Measurements from ENCODE around the gene VPS37C. TPM values are rescaled to one million over a fixed set of nuclear protein-coding genes. Genes with fewer than 3 reads are reported as not detected.

VPS37C gene
- total and polyA plus RNA-seq, 9 donors, result 7.8 to 25.8 (median 19.7) TPM

DNA sequence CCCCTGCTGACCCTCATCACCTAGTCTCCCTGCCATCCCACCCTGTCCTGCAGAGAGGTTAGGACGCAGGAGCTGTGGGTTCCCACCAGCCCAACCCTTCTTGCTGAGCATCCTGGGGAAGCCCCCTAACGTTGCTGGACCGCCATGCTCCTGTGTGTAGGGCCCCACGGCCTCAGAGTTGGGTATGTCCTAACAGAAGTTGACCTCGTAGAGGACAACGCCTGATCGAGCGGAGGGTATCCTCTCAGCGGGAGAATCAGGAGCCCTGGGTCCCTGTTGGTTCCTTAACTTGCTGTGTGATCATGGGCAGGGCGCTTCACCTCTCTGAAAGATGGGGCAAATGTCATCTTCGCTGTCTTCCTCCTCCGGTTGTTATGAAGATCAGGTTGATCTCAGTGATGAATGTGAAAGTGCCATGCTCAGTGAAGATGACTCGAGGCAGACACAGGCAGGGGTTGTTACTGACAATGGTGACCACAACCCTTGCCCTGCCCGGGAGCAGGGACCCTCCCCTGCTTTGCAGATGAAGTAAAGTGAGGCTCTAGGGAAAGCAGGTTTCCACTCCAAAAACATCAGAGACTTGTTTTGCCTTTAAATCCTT, 78.2 kb downstream of the VPS37C start:
- intact Hi-C loops (cut with DNase I), result no loop called here
- Histone ChIP-seq H3K9me3 (no peaks in the 10 kb centered on the region), H3K4me1 (ENCODE audit: insufficient read depth) (no peaks in the 10 kb centered on the region)

DNA sequence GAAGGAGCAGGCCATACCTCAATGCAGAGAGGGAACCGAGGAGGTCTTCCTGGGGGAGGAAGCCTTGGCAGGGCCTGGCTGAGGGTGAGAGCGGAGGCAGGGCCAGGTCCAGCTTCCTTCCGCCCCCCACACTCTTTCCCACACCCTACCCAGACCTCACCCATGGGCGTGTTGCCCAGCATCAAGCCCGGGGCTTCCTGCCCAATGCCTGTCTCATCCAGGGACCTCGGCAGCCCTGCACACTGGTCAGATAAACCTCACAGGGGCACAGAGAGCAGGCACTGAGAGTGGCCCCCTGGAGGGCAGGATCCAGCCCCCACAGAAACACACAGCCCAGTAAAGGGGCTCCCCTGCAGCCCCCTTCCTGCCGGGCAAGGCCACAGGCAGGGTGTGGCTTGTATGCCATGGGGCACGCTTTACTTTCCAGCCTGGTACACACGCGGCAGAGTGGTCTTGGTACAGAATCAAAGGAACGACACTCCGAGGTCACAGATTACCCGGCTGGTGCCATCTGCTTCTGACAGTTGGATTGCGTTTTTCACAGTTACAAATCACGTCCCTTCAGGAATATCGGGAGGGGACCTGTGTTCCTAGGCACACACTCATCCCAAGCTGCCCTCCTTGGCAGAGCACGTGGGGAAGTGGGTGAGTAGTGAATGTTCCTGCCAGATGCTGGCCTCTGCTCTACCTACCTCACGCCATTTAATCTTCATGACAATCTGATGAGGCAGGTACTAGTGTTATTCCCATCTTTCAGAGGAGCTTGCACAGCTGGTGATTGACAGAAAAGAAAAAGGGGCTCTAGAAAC, 79.0 kb downstream of the VPS37C start:
- Histone ChIP-seq H3K4me3 (no peak overlapping the region), H3K36me3 (no peaks in the 10 kb centered on the region), H3K4me1 (ENCODE audit: insufficient read depth) (no peaks in the 10 kb centered on the region), H3K27ac (no peak overlapping the region), H3K9me3 (no peaks in the 10 kb centered on the region), H3K27me3 (no peaks in the 10 kb centered on the region)
- intact Hi-C loops (cut with DNase I), result no loop called here
- WGBS, 3 donors, result 60 to 77% (median 64%) methylated on average over 18 of the region's 18 CpGs
- TF ChIP-seq CTCF (IDR thresholded peaks at IDR 0.05) (no peak), EP300 (IDR thresholded peaks at IDR 0.05) (no peak), POLR2A (IDR thresholded peaks at IDR 0.05) (no peak)
- no peak for DNase-seq

More for the DNA sequence above, 78.2 kb downstream of the VPS37C start:
- Histone ChIP-seq H3K36me3 (no peaks in the 10 kb centered on the region), H3K27ac (no peak overlapping the region), H3K27me3 (no peaks in the 10 kb centered on the region), H3K4me3 (no peak overlapping the region)
- TF ChIP-seq CTCF (IDR thresholded peaks at IDR 0.05) (no peak), EP300 (IDR thresholded peaks at IDR 0.05) (no peak), POLR2A (IDR thresholded peaks at IDR 0.05) (no peak)
- DNase-seq, result no peak
- 84 to 87% (median 84%) methylated on average over 14 of the region's 14 CpGs for WGBS, 3 donors

GRCh38 chr11:61080986-61081590, 80.1 kb downstream of the VPS37C start:
- no peak for DNase-seq
- TF ChIP-seq EP300 (IDR thresholded peaks at IDR 0.05) (no peak), POLR2A (IDR thresholded peaks at IDR 0.05) (no peak), CTCF (IDR thresholded peaks at IDR 0.05) (no peak)
- Histone ChIP-seq H3K27me3 (no peaks in the 10 kb centered on the region), H3K27ac (no peak overlapping the region), H3K9me3 (no peaks in the 10 kb centered on the region), H3K4me3 (no peak overlapping the region), H3K36me3 (no peaks in the 10 kb centered on the region), H3K4me1 (ENCODE audit: insufficient read depth) (no peaks in the 10 kb centered on the region)
- intact Hi-C loops (cut with DNase I), result no loop called here
- WGBS, 3 donors, result 85 to 86% (median 85%) methylated on average over 11 of the region's 11 CpGs

GRCh38 chr11:61080526-61080925, 80.7 kb downstream of the VPS37C start:
- no peak for DNase-seq
- no peaks in the 10 kb centered on the region for H3K9me3 ChIP-seq
- intact Hi-C loops (cut with DNase I), result no loop called here
- no peak overlapping the region for H3K4me3 ChIP-seq
- no peaks in the 10 kb centered on the region for H3K36me3 ChIP-seq
- no peaks in the 10 kb centered on the region for H3K4me1 ChIP-seq (ENCODE audit: insufficient read depth)
- no peak overlapping the region for H3K27ac ChIP-seq
- WGBS, 3 donors, result 94 to 96% (median 95%) methylated on average over 8 of the region's 8 CpGs
- TF ChIP-seq POLR2A (IDR thresholded peaks at IDR 0.05) (no peak), EP300 (IDR thresholded peaks at IDR 0.05) (no peak), CTCF (IDR thresholded peaks at IDR 0.05) (no peak)
- no peaks in the 10 kb centered on the region for H3K27me3 ChIP-seq

Other genes starting within 250 kb of the VPS37C start
- gene TMEM109, start 247.3 kb downstream of the VPS37C start, total RNA-seq, result 100 to 1,000 TPM in 5 of 7 donors, 10 to 100 TPM in 2; 88.7 to 143 (median 109) TPM
- gene TMEM109, start 247.3 kb downstream of the VPS37C start, polyA plus RNA-seq, result 100 to 1,000 TPM; 133 to 145 TPM
- 10 to 100 TPM; 16.5 to 34.1 (median 21.3) TPM for gene TMEM132A, start 237.0 kb downstream of the VPS37C start, total RNA-seq
- 10 to 100 TPM in 1 of 2 donors, 1 to 10 TPM in 1; 2.9 to 21.3 TPM for gene TMEM132A, start 237.0 kb downstream of the VPS37C start, polyA plus RNA-seq
- gene SLC15A3, start 209.2 kb downstream of the VPS37C start, total RNA-seq, result 10 to 100 TPM; 25.3 to 55.8 (median 43.9) TPM
- 10 to 100 TPM; 27.2 to 38.9 TPM for gene SLC15A3, start 209.2 kb downstream of the VPS37C start, polyA plus RNA-seq
- gene CD6, start 189.7 kb downstream of the VPS37C start, total RNA-seq, result 1 to 10 TPM in 3 of 7 donors, under 1 TPM in 4; 0.42 to 2.2 (median 0.69) TPM
- gene CD6, start 189.7 kb downstream of the VPS37C start, polyA plus RNA-seq, result 1 to 10 TPM in 1 of 2 donors, under 1 TPM in 1; 0.44 to 3.4 TPM
- gene CD5, start 58.9 kb downstream of the VPS37C start, total RNA-seq, result 1 to 10 TPM in 1 of 7 donors, under 1 TPM in 5, not detected in 1; 0.12 to 1.3 (median 0.29) TPM
- gene CD5, start 58.9 kb downstream of the VPS37C start, polyA plus RNA-seq, result under 1 TPM; 0.12 to 0.83 TPM
- gene PGA3, start 42.1 kb upstream of the VPS37C start, total RNA-seq, result 1 to 10 TPM in 3 of 7 donors, under 1 TPM in 2, not detected in 2; 0.38 to 4.3 (median 1.0) TPM
- gene PGA3, start 42.1 kb upstream of the VPS37C start, polyA plus RNA-seq, result 1 to 10 TPM in 1 of 2 donors, under 1 TPM in 1; 0.43 to 1.5 TPM
- 1 to 10 TPM in 3 of 7 donors, under 1 TPM in 1, not detected in 3; 0.45 to 9.3 (median 1.4) TPM for gene PGA4, start 60.9 kb upstream of the VPS37C start, total RNA-seq
- gene PGA4, start 60.9 kb upstream of the VPS37C start, polyA plus RNA-seq, result 1 to 10 TPM in 1 of 2 donors, under 1 TPM in 1; 0.87 to 1.7 TPM
- 1 to 10 TPM in 1 of 7 donors, under 1 TPM in 2, not detected in 4; 0.69 to 1.7 (median 0.94) TPM for gene PGA5, start 79.7 kb upstream of the VPS37C start, total RNA-seq
- 1 to 10 TPM in 1 of 2 donors, under 1 TPM in 1; 0.27 to 1.1 TPM for gene PGA5, start 79.7 kb upstream of the VPS37C start, polyA plus RNA-seq
- 10 to 100 TPM in 6 of 7 donors, 1 to 10 TPM in 1; 9.4 to 39.9 (median 17.2) TPM for gene VWCE, start 133.9 kb upstream of the VPS37C start, total RNA-seq
- gene VWCE, start 133.9 kb upstream of the VPS37C start, polyA plus RNA-seq, result 1 to 10 TPM; 1.9 to 6.9 TPM
- 100 to 1,000 TPM; 117 to 264 (median 217) TPM for gene DDB1, start 171.7 kb upstream of the VPS37C start, total RNA-seq
- 100 to 1,000 TPM; 137 to 270 TPM for gene DDB1, start 171.7 kb upstream of the VPS37C start, polyA plus RNA-seq
- 10 to 100 TPM; 19.0 to 41.4 (median 36.3) TPM for gene TKFC, start 171.8 kb upstream of the VPS37C start, total RNA-seq
- 10 to 100 TPM; 22.6 to 27.0 TPM for gene TKFC, start 171.8 kb upstream of the VPS37C start, polyA plus RNA-seq
- gene CYB561A3, start 200.5 kb upstream of the VPS37C start, total RNA-seq, result 10 to 100 TPM; 24.1 to 58.3 (median 44.1) TPM
- gene CYB561A3, start 200.5 kb upstream of the VPS37C start, polyA plus RNA-seq, result 10 to 100 TPM; 33.4 to 45.7 TPM
- 100 to 1,000 TPM in 1 of 7 donors, 10 to 100 TPM in 6; 21.5 to 102 (median 53.4) TPM for gene TMEM138, start 200.9 kb upstream of the VPS37C start, total RNA-seq
- 100 to 1,000 TPM in 1 of 2 donors, 10 to 100 TPM in 1; 33.7 to 115 TPM for gene TMEM138, start 200.9 kb upstream of the VPS37C start, polyA plus RNA-seq
- gene TMEM216, start 231.2 kb upstream of the VPS37C start, total RNA-seq, result 10 to 100 TPM; 20.2 to 32.6 (median 24.2) TPM
- 10 to 100 TPM; 29.1 to 34.6 TPM for gene TMEM216, start 231.2 kb upstream of the VPS37C start, polyA plus RNA-seq

All from ovary (tissue), 9 donors.